A673 (cell line): ENCODE data around the gene AFF1. TPM values are rescaled to one million over a fixed set of nuclear protein-coding genes. Genes with fewer than 3 reads are reported as not detected.

Experiments used
- BruUV-seq: library from RNA; stranded (reverse); fragments of 400-500 nt; replicated peaks from 2 replicates; lab custom pipeline; 2021; lab: Mats Ljungman, UMichigan
- CTCF ChIA-PET: fragments of 300-600 bp; sonication (Branson Sonifier 250); formaldehyde crosslinking; loops from one replicate; lab custom pipeline; 2022; ENCODE audit warnings: antibody characterized with exemption; lab: Charles Lee
- POLR2A ChIA-PET: fragments of 300-600 bp; sonication (Branson Sonifier 250); formaldehyde crosslinking; loops from one replicate; lab custom pipeline; 2022; ENCODE audit warnings: antibody characterized with exemption; ENCODE audit not compliant: low non-redundant PET; lab: Charles Lee
- DNase-seq: peaks from one replicate; pipeline ENCODE4 v3.0.0-alpha.2; 2015; ENCODE audit warnings: low spot score
- H3K27ac ChIP-seq: fragments of 200-600 bp; sonication (generic); 2 replicates; pipeline ENCODE4 v1.5.1; 2016; ENCODE audit warnings: mixed run types, low read depth, mild to moderate bottlenecking, mixed read lengths, antibody characterized with exemption, low read length; ENCODE audit not compliant: poor library complexity, severe bottlenecking
- H3K27me3 ChIP-seq: fragments of 200-600 bp; sonication (generic); replicated peaks from 2 replicates; pipeline ENCODE4 v1.6.1; 2017; ENCODE audit warnings: mixed run types, low read depth, mild to moderate bottlenecking, mixed read lengths, antibody characterized with exemption, low read length; ENCODE audit not compliant: insufficient read depth, poor library complexity
- H3K36me3 ChIP-seq: fragments of 200-600 bp; sonication (generic); 2 replicates; pipeline ENCODE4 v1.6.1; 2016; ENCODE audit warnings: mixed run types, mild to moderate bottlenecking, mixed read lengths, antibody characterized with exemption, low read length; ENCODE audit not compliant: insufficient read depth, poor library complexity, severe bottlenecking
- H3K4me1 ChIP-seq: fragments of 200-600 bp; sonication (generic); 2 replicates; pipeline ENCODE4 v1.6.1; 2017; ENCODE audit warnings: mixed run types, mild to moderate bottlenecking, mixed read lengths, antibody characterized with exemption, low read length; ENCODE audit not compliant: insufficient read depth, poor library complexity, severe bottlenecking
- H3K4me3 ChIP-seq: fragments of 200-600 bp; sonication (generic); 2 replicates; pipeline ENCODE4 v1.5.1; 2016; ENCODE audit warnings: low read depth, mixed run types, mild to moderate bottlenecking, mixed read lengths, low read length; ENCODE audit not compliant: poor library complexity, severe bottlenecking
- H3K9me3 ChIP-seq: fragments of 200-600 bp; sonication (generic); 2 replicates; pipeline ENCODE4 v1.6.1; 2016; ENCODE audit warnings: mixed run types, low read depth, mild to moderate bottlenecking, mixed read lengths, antibody characterized with exemption, low read length; ENCODE audit not compliant: poor library complexity, severe bottlenecking
- CTCF ChIP-seq: fragments of 300-800, 200-600 bp; sonication (generic); conservative IDR thresholded peaks from 2 replicates; pipeline ENCODE4 v1.5.1; 2017; ENCODE audit warnings: low read depth, mild to moderate bottlenecking, antibody characterized with exemption, low read length, moderate library complexity, mixed read lengths
- EZH2 ChIP-seq: fragments of 200-600 bp; sonication (generic); IDR thresholded peaks from 2 replicates; pipeline ENCODE4 v1.6.1; 2017; ENCODE audit warnings: borderline replicate concordance, low read depth, mild to moderate bottlenecking, mixed read lengths, antibody characterized with exemption, low read length; ENCODE audit not compliant: poor library complexity, severe bottlenecking
- intact Hi-C: fragments of 100-400 bp; cut with micrococcal nuclease; formaldehyde crosslinking; loops from one replicate; pipeline ENCODE4 v1.10.0; 2022; ENCODE audit not compliant: unreplicated experiment
- total RNA-seq: library from RNA; stranded (reverse); gene quantifications from 2 replicates; pipeline ENCODE4 v1.2.3, GENCODE V29; 2021

Gene AFF1
- total RNA-seq, 1 experiment from 2014 or later: 60.1 TPM

- no peak for TF ChIP-seq CTCF
- no peak for TF ChIP-seq EZH2
- no peaks in the 10 kb centered on the region for H3K27me3 ChIP-seq
- no peak for DNase-seq
- intact Hi-C loops: no loop called here
- BruUV-seq: no TSS peak
- H3K4me1 ChIP-seq: no peaks in the 10 kb centered on the region
- POLR2A ChIA-PET: no interaction called here
- H3K9me3 ChIP-seq: no peaks in the 10 kb centered on the region
- CTCF ChIA-PET: no interaction called here
- H3K27ac ChIP-seq: no peak overlapping the region
- no peak overlapping the region for H3K4me3 ChIP-seq
- H3K36me3 ChIP-seq: peaks cover 34% of the 10 kb centered on the region
These were observed 181.4 kb downstream of the AFF1 start for GRCh38 chr4:87116231-87116630.

DNA sequence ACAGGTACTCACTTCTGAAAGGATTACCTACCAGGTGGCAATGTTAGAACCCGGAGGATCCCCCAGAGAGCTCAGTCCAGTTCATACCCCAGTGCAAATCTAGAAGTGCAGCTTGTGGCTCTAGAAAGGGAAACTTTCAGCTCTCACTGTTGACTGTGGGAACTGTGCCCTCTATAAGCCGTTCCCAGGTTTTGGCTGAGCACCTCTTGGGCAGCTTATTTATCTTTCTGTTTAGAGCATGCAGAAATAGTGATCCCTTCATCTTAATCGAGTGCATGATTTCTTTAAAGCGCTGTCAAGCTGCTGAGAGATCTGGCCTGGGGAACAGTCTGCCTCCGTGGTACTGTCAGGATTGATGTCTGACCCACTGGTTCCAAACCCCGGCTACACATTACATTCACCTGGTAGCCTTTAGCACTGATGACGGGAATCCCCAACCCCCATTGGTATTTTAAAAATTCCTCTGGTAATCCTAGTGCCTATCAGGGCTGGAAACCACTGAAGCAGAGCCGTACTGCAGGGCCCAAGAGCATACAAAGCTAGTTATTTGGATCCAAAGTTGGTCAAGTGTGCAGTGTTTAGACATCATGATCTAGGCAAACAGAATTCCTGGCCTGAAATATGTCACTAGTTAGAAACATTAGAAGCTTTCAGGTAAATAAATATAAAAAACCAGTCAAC, 182.4 kb downstream of the AFF1 start:
- BruUV-seq: no TSS peak
- Histone ChIP-seq H3K27ac (no peak overlapping the region), H3K4me3 (no peak overlapping the region), H3K36me3 (peaks cover 27% of the 10 kb centered on the region), H3K9me3 (no peaks in the 10 kb centered on the region), H3K27me3 (no peaks in the 10 kb centered on the region), H3K4me1 (peaks cover 9% of the 10 kb centered on the region)
- ChIA-PET POLR2A (no interaction called here), CTCF (no interaction called here)
- TF ChIP-seq EZH2 (no peak), CTCF (no peak)
- intact Hi-C loops: no loop called here
- no peak for DNase-seq

- ChIA-PET POLR2A (no interaction called here), CTCF (no interaction called here)
- no peaks in the 10 kb centered on the region for H3K9me3 ChIP-seq
These were observed 182.9 kb downstream of the AFF1 start for GRCh38 chr4:87117732-87118075.

More at GRCh38 chr4:87117732-87118075, 182.9 kb downstream of the AFF1 start:
- no TSS peak for BruUV-seq
- Histone ChIP-seq H3K4me3 (no peak overlapping the region), H3K27ac (no peak overlapping the region), H3K4me1 (peaks cover 13% of the 10 kb centered on the region), H3K36me3 (peaks cover 26% of the 10 kb centered on the region), H3K27me3 (no peaks in the 10 kb centered on the region)
- TF ChIP-seq EZH2: no peak
- no peak for TF ChIP-seq CTCF
- intact Hi-C loops: no loop called here
- no peak for DNase-seq
